Mesodermal cell (in vitro differentiated cells): ENCODE results near the gene MYL6.

Source experiments
- H3K27ac ChIP-seq: 2 replicates; pipeline ENCODE4 v1.7.0; 2013; ENCODE audit warnings: mild to moderate bottlenecking, low read depth, low read length, moderate library complexity; ENCODE audit not compliant: severe bottlenecking
- H3K36me3 ChIP-seq: 2 replicates; pipeline ENCODE4 v1.7.1; 2013; ENCODE audit warnings: mild to moderate bottlenecking, low read length, moderate library complexity; ENCODE audit not compliant: control insufficient read depth, insufficient read depth
- H3K4me1 ChIP-seq: one replicate; pipeline ENCODE4 v1.7.1; 2013; ENCODE audit warnings: mild to moderate bottlenecking, low read length; ENCODE audit not compliant: insufficient read depth, control insufficient read depth, poor library complexity, severe bottlenecking
- H3K4me3 ChIP-seq: 2 replicates; pipeline ENCODE4 v1.7.0; 2013; ENCODE audit warnings: low read length, control low read depth, mild to moderate bottlenecking; ENCODE audit not compliant: insufficient read depth, poor library complexity, severe bottlenecking; ENCODE audit errors: extremely low read depth
- H3K9me3 ChIP-seq: 2 replicates; pipeline ENCODE4 v1.7.1; 2013; ENCODE audit warnings: mild to moderate bottlenecking, low read length, moderate library complexity; ENCODE audit not compliant: control insufficient read depth
- WGBS, 2 experiments: methylation state at CpG; one replicate each; pipeline ENCODE4 v1.1.5; 2013; ENCODE audit warnings: missing lambda C conversion rate in 2 of 2; ENCODE audit not compliant: insufficient coverage in 2 of 2; 5-methylcytosine and 5-hydroxymethylcytosine counted together

MYL6 gene

DNA sequence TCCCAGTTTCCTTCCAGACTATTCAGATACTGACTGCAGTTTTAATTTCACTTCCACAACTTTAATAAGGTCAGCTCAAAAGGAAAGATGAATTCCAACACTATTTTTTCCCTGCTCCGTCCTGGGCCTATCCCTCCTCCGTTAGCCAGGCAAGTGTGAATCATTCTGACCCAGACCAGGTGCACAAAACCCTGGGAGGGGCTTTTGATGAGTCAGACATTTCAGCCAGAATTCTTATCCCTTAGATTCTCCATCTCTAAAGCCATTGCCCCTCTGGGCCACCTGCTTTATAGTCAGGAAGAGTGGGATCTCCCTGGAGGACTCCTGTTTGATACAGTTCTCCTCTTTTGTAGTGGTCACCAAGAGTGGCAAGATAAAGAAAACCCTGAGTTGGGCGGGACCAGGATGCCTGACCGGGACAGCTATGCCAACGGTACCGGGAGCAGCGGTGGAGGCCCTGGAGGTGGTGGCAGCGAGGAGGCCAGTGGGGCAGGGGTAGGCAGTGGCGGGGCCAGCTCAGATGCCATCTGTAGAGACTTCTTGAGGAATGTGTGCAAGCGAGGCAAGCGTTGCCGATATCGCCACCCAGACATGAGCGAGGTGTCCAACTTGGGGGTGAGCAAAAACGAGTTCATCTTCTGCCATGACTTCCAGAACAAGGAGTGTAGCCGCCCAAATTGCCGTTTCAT is 37.9 kb upstream of the MYL6 start:
- 96 to 98% methylated on average over 16 to 17 of the region's 17 CpGs for WGBS, 2 experiments
- Histone ChIP-seq H3K27ac (no peak overlapping the region), H3K9me3 (peaks cover 2% of the 10 kb centered on the region), H3K36me3 (peaks cover 28% of the 10 kb centered on the region), H3K4me1 (peaks cover 17% of the 10 kb centered on the region), H3K4me3 (no peak overlapping the region)

GRCh38 chr12:56121204-56121870 is 36.8 kb upstream of the MYL6 start:
- H3K9me3 ChIP-seq = no peaks in the 10 kb centered on the region
- no peak overlapping the region for H3K27ac ChIP-seq
- WGBS, 2 experiments = 96 to 98% methylated on average over 9 to 11 of the region's 11 CpGs
- peaks cover 28% of the 10 kb centered on the region for H3K36me3 ChIP-seq
- no peak overlapping the region for H3K4me3 ChIP-seq
- peaks cover 19% of the 10 kb centered on the region for H3K4me1 ChIP-seq

DNA sequence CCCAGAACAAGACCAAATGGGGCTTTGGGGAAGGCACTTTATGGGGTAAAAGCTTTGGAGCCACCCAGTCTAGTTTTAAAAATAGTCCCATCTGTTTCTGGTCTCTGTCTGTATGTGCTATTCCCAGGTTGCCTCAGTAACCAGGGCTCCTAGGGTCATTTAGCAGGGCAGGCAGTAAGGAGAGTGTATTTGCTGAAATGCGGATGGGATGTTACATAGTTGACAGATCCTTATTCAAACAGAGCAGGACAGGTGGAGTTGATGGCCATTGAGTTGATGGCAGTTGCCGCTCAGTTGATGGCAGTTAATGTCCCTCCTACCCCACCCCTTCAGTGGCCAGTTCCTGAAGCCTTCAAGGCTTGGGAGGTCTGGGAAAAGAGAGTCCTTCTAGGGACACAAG is 35.5 kb upstream of the MYL6 start:
- Histone ChIP-seq H3K9me3 (no peaks in the 10 kb centered on the region), H3K4me3 (no peak overlapping the region), H3K4me1 (peaks cover 31% of the 10 kb centered on the region), H3K27ac (no peak overlapping the region), H3K36me3 (peaks cover 22% of the 10 kb centered on the region)
- 75 to 100% methylated on average over 1 to 2 of the region's 2 CpGs for WGBS, 2 experiments

GRCh38 chr12:56124133-56124532 is 34.0 kb upstream of the MYL6 start:
- Histone ChIP-seq H3K9me3 (no peaks in the 10 kb centered on the region), H3K4me1 (peaks cover 24% of the 10 kb centered on the region), H3K4me3 (no peak overlapping the region), H3K27ac (no peak overlapping the region), H3K36me3 (peaks cover 21% of the 10 kb centered on the region)
- WGBS, 2 experiments = 100% methylated on average over 2 to 4 of the region's 4 CpGs

DNA sequence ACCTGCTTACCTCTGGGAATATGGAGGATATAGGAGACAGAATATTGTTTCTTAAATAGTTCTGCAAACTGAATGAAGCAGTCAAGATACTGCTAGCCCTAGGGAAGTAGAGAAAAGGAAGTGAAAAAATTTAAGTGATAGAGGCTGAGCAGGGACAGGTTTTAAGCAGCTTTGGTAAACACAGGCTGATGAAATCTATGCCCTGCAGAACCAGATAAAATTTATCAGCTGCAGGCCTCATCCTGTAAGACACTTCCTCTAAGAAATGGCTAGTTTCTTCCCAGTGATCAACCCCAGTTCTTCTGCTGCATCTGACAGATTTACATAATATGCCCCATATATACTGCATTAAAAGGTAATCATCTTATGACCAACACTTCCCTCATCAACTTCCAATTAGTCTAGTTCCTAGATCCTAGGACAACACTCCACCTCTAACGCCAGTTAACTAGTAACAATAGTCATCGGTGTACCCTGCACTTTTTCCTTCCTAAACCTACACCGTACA is 31.4 kb upstream of the MYL6 start:
- Histone ChIP-seq H3K27ac (peak overlapping the region; percentile 93), H3K36me3 (peaks cover 21% of the 10 kb centered on the region), H3K4me1 (peaks cover 21% of the 10 kb centered on the region), H3K9me3 (no peaks in the 10 kb centered on the region), H3K4me3 (peak overlapping the region; percentile 82)
- WGBS, 2 experiments = 95 to 100% methylated on average over 3 of the region's 3 CpGs

GRCh38 chr12:56127485-56127887 is 30.7 kb upstream of the MYL6 start:
- H3K4me1 ChIP-seq = peaks cover 21% of the 10 kb centered on the region
- peak overlapping the region; percentile 93 for H3K27ac ChIP-seq
- H3K4me3 ChIP-seq = peak overlapping the region; percentile 82
- H3K36me3 ChIP-seq = peaks cover 24% of the 10 kb centered on the region
- 0 to 5% methylated on average over 1 to 2 of the region's 8 CpGs for WGBS, 2 experiments
- H3K9me3 ChIP-seq = no peaks in the 10 kb centered on the region

- Histone ChIP-seq H3K36me3 (peaks cover 30% of the 10 kb centered on the region), H3K27ac (peak within 1 kb of the TSS; percentile 93), H3K4me1 (peaks cover 21% of the 10 kb centered on the region), H3K4me3 (peak within 1 kb of the TSS; percentile 82), H3K9me3 (no peaks in the 10 kb centered on the region)
- 0% methylated on average over 44 to 47 of the region's 49 CpGs for WGBS, 2 experiments
Observed at GRCh38 chr12:56127888-56128669, 30.1 kb upstream of the MYL6 start, which contains the start of gene ESYT1. ESYT1 (plus strand) TSS chr12:56128267; CDS start chr12:56128320, 53 bp downstream.

DNA sequence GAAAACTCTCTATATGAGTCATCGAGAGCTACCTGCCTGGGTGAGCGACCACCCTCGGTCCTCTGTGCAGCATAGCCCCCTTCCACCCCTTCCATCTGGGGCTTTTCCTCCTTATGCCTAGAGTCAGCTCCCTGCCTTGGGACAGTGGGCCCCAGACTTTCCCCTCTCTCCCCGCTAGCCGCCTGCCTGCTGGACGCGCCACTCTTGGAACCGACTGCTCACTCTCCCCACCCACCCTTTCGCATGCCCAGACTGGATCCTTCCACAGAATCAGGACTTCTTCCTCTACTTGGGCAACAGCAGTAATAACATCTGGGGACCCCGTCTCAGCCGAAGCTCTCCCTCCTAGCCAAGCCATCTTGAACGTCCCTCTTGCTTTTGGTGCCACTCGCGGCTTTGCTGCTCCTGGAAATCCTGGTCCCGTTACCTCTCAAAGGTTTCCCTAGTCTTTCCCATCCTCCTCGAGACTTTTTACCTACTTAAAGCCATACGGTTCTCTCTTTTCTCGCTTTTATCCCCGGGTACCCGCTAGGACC is 29.4 kb upstream of the MYL6 start:
- Histone ChIP-seq H3K27ac (peak overlapping the region; percentile 69), H3K9me3 (no peaks in the 10 kb centered on the region), H3K36me3 (peaks cover 37% of the 10 kb centered on the region), H3K4me3 (peak overlapping the region; percentile 82), H3K4me1 (peaks cover 21% of the 10 kb centered on the region)
- 0 to 1% methylated on average over 13 to 15 of the region's 20 CpGs for WGBS, 2 experiments

- Histone ChIP-seq H3K27ac (peak overlapping the region; percentile 64), H3K36me3 (peaks cover 43% of the 10 kb centered on the region), H3K9me3 (no peaks in the 10 kb centered on the region), H3K4me1 (peaks cover 21% of the 10 kb centered on the region), H3K4me3 (peak overlapping the region; percentile 82)
- 0% methylated on average over 9 to 14 of the region's 29 CpGs for WGBS, 2 experiments
Observed at GRCh38 chr12:56129206-56129941, 28.8 kb upstream of the MYL6 start.
